Choroid plexus epithelial cell (primary cell): Measurements from ENCODE around the gene B9D2.

ENCODE experiments used
- DNase-seq: peaks from one replicate; pipeline ENCODE4 v3.0.0-alpha.2; 2010; ENCODE audit warnings: low read depth
- H3K4me3 ChIP-seq: 2 replicates; pipeline ENCODE4 v1.5.1; 2011; ENCODE audit warnings: low read depth, mild to moderate bottlenecking, control low read depth, low read length, moderate library complexity
- CTCF ChIP-seq: conservative IDR thresholded peaks from 2 replicates; pipeline ENCODE4 v1.5.1; 2011; ENCODE audit warnings: low read depth, mild to moderate bottlenecking, control low read depth, inconsistent platforms, low read length, moderate library complexity

The B9D2 gene

DNA sequence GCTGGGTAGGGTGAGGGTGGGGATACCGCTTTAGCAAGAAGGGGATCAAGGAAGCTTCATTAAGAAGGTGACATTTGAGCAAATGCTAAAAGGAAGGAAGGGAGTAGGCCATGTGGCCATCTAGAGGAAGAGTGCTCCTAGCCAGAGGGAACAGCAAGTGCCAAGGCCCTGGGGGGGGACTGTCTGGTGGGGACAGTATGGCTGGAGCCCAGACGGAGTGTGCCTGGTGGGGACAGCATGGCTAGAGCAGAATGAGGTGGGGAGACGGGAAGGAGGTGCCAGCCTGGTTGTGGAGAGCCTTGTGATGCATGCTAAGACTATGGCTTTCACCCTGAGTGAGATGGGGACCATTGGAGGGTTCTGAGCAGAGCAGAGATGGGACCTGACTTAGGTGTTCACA lies 8.1 kb downstream of the B9D2 start:
- H3K4me3 ChIP-seq = no peak overlapping the region
- no peak for TF ChIP-seq CTCF
- no peak for DNase-seq

DNA sequence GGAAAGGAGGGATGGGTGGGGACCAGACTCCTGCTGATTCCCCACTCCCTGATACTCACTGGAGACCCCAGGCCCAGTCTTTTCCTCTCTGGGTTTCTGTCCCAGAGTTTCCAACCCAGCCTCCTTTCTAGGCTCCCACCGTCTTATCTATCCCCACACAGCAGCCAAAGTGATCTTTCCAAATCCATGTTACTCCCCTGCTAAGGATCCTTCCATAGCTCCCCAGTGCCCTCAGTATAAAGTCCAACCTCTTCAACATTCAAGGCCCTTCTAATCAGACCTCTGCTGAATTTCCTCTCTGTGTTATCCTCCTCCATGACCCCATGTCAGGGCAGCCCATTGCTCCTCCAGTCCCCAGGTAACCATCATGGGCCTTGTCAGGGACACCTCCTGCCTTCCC lies 8.9 kb downstream of the B9D2 start:
- TF ChIP-seq CTCF = no peak
- H3K4me3 ChIP-seq = no peak overlapping the region
- DNase-seq = no peak

DNA sequence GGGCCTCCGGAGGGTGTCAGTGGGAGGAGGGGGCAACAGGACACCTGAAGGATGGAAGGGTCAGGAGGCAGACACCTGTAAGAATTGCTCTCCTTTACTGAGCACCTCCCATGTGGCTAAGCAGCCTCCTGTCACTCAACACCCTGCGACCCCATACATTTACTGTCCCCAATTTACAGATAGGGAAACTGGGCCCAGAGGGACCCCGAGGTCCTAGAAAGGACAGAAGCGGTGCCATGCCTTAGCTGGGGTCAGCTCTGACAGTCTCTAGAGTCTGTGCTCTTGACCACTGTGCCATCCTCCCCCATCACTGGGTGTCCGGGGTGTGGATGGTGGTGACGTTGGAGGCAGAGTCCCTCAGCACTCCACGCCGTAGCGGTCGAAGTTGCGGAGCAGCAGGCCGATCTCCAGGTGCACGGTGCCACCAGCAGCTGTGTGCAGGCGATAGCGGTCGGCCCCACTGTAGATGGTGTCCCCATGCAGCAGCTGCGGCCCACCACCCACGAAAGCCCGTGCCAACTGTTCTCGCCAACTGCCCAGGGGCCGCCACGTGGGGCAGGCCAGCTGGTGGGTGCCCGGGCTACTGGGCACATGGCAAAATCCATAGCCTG lies 9.5 kb downstream of the B9D2 start:
- H3K4me3 ChIP-seq = peak overlapping the region; percentile 77
- no peak for TF ChIP-seq CTCF
- DNase-seq = no peak

DNA sequence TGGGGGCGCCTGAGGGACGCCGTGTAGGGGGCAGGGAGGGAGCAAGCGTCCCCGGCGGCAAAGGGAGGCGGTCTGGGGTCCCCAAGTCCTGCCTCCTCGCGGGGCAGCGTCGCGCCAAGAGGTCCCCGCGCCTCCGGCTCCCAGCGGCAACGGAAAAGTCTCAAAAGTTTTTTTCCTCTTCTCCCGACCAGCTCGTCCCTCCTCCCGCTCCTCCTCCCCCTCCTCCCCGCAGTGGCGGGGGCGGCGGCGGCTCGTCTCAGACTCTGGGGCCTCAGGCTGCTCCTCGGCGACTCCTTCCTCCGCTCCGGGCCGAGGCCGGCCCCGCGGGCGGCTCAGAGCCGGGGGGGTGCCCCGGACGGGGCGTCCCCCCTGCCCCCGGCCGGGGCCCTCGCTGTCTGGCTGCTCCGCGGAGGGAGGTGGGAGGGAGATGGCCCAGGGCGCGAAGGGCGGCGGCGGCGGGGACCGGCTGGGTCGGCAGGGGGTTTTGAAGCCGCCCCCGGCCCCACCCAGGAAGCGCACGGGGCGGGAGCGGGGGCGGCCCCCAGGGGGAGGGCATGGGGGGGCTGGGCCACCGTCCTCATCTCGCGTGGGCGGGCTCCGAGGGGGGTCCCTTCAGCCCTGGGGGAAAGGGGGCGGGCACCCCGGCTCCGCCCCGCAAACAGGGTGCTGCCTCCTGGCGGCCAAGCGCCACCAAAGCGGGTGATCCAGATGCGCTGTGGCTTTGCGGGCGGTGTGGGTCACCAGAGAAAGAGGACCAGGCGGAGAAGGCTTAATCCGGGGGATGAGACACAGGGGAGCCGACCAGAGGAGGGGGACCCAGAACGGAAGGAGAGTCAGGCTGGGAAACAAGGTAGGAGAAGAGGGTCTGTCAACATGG lies 10.2 kb downstream of the B9D2 start, which contains the start of gene TGFB1:
TGFB1 (minus strand) TSS at position 457 of the 877 bp plus-strand sequence. CDS start 878 bp downstream, outside the sequence.
- peak; percentile 85 for TF ChIP-seq CTCF
- DNase-seq = peak; percentile 85
- peak within 1 kb of the TSS; percentile 77 for H3K4me3 ChIP-seq

DNA sequence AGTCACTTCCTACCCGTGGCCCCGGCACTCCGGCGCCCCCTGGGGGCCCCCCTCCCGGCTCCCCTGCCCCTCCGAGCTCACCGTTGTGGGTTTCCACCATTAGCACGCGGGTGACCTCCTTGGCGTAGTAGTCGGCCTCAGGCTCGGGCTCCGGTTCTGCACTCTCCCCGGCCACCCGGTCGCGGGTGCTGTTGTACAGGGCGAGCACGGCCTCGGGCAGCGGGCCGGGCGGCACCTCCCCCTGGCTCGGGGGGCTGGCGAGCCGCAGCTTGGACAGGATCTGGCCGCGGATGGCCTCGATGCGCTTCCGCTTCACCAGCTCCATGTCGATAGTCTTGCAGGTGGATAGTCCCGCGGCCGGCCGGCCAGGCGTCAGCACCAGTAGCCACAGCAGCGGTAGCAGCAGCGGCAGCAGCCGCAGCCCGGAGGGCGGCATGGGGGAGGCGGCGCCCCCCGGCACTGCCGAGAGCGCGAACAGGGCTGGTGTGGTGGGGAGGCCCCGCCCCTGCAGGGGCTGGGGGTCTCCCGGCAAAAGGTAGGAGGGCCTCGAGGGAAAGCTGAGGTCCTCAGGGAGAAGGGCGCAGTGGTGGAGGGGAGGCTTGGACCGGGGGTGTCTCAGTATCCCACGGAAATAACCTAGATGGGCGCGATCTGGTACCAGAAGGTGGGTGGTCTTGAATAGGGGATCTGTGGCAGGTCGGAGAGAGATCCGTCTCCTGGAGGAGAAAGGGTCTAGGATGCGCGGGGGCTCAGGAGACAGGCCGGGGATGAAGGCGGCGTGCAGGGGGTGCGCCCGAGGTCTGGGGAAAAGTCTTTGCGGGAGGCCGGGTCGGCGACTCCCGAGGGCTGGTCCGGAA lies 11.1 kb downstream of the B9D2 start:
- DNase-seq = peak; percentile 41
- TF ChIP-seq CTCF = peak; percentile 57
- H3K4me3 ChIP-seq = peak overlapping the region; percentile 77

GRCh38 chr19:41352279-41352608 lies 11.7 kb downstream of the B9D2 start:
- peak overlapping the region; percentile 77 for H3K4me3 ChIP-seq
- no peak for DNase-seq

More at GRCh38 chr19:41352279-41352608, 11.7 kb downstream of the B9D2 start:
- TF ChIP-seq CTCF = no peak
